SHP77 treated with DMSO at 0.1 percent for 48 hours (cell line): ENCODE results near the gene RUFY4.
"Not testable (repeated sequence)": the region's sequence is repeated elsewhere in the genome, so short reads cannot be mapped to it uniquely, and the experiment has no call there.

Experiments
- DNase-seq: peaks from one replicate; lab custom pipeline; 2025; lab: John Stamatoyannopoulos, UW

The RUFY4 gene

DNA sequence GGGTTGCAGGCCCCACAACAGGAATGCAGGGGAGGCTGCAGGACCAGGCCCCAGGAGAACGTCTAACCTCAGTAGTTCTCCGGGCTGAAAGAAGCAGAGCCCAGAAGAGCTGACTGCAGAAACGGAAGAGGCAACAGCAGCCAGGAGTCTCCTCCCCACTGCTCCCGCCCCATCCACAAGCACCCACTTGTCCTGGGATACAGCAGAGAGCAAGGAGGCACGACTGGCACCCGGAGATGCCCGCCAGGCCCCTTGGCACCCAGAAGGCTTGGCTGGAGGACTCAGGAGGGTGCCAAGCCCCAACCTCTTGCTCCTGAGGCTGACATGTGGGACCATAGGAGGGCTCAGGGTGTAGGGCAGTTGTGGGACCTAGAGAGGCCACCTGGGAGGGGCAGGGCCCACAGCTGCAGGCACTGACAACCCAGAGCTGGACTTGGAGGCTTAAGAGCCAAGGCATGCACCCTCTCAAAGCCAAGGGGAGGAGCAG lies 37.2 kb upstream of the RUFY4 start:
- DNase-seq: no peak

DNA sequence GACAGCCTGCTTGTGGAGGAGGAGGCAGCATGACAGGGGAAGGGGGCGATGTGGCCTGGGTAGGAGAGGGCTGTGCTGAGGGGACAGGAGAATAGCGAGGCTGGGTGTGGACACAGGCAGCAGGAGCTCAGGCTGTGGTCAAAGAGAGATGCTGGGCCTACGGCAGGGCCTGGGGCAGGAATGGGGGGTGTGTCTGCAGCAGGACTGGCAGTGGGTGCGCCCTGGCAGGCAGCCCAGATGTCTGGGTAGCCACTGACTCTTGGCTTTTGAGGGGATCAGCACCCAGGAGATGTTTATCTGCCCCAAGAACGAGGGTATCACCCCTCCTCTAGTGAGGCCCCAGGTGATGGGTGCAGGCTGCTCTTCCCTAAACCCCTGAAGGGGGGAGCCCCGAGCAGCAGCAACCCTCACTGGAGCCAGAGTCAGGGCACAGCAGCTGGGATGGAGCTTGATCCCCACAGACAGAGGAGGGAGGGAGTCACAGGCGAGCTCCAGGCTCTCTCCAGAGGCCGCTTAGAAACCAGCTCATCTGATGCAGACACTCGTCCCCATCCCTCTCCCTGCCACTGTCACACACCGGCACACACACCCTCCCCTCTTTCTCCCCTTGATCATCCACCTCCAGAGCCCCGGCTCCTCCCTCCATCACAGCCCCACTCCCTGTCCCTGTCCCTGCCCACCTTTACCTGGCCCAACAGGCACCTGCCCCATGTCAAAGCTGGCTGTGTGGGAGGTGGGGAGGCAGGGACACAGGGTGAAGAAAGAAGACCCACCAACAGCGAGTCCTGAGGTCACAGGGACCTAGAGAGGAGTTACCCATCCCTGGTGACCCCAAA lies 36.5 kb upstream of the RUFY4 start:
- no peak for DNase-seq

DNA sequence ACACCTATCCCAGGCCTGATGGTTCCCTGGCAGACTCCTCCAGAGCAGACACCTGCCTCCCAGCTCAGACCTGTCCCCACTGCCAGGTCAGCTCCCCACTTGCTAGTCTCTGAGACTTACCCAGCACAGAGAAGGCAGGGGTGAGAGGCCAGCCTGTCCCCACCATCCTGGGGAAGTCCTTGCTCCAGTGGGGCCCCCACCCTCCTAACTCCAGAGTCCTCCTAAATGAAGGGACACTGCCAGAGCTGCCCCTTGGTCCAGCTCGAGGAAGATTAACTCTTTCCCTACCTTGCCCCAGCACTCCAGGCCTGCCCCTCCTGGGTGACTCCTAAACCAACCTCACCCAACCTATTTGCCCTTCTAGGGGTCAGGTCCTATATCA lies 35.9 kb upstream of the RUFY4 start:
- no peak for DNase-seq

DNA sequence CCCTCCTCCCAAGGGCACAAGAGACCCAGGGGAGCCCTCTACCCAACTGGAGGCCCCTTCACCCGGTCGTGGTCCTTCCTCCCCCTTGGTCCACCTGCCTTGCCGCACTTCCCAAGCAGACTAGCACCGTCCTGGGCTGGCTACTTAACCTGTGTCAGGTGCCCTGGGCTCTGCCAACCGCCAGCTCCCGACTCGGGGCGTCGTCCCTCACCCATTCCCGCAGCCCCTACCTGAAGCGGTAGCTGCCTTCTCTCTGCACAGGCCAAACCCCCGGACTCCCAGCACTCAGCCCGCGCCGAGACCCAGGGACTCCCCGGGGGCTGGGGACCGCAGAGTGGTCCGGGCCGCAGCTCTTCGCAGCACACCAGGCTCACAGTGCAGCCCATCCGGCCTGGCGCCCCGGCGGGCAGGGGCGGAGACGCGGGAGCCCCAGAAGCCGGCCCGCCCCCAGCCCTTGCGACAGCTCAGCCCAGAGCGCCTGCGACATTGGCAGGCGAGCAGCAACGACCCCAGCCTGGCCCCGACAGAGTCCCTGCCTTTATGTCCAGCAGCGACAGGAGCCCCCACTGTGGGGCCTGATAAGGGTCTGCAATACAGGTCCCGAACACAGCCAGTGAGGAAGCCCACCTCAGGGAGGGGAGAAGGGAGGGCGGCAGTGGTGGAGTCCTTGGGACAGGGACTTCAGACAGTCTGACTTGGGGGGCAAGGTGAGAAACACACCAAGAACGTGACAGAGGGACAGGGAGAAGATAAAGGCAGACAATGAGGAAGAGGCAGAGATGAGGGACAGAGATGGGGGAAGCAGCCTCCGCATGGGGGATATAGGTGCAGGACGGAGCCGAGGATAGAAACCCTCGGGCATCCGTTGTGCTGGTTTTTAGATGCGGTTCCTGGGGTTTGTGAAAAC lies 35.2 kb upstream of the RUFY4 start:
- no peak for DNase-seq

DNA sequence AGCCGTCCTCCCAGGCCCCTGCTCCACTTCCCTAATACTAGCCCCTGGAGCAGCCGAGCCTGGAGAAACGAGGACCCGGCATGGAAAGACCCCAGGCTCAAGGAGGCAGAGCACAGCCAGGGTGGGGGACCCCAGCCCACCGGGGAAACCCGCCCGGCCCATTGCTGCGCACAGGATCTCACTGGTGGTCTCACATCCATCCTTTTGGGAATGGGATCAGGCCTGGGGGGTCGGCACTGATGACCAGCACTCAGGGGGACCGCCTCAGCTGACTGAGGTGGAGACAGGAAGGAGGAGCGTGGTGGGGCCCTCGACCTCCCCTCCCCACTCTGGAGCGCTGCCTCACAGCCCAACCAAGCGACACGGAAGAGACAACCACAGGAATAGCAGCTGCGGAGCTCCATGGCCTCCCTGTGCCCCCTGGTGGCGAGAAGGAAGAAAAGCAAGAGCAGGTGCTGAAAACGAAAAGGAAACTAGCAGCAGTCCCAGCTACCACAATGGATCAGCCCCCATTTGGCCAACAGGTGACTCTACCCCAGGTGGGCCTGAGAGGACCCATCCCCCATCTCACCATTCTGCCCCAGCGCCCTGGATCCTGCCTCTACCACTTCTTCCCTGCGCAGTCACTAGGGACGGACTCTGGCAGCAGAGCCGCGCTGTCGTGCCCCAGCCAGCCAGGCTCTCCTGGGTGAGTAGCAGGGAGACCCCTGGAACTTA lies 34.4 kb upstream of the RUFY4 start:
- peak; percentile 54 for DNase-seq

DNA sequence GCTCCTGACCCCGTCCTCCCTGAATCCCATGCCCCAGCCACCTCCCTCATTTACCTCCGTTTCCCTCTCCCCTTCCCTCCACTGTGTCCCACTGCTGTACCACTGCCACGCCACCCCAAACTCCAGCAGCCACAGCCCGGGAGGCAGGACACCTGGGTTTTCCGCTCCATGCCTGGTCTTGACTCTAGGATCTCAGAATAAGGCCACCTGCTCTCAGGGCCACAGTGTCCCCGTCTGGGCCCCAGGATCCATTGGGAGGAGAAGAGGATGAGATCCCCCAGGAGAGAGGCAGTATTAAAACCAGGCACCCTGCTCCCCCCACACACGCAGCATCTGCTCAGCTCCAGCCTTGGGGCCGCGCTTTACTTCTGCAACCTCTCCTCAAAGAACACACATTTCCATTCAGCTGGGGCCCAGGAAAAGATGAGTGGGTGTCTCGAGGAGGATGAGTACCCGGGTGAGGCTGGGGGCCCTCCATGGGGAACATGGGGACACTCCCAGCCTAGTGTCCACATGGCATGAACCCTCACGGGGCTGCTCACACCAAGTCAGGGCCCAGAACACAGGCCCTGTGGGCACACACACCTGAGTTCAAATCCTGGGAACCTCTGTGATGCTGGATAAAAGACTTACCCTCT lies 33.5 kb upstream of the RUFY4 start:
- no peak for DNase-seq

DNA sequence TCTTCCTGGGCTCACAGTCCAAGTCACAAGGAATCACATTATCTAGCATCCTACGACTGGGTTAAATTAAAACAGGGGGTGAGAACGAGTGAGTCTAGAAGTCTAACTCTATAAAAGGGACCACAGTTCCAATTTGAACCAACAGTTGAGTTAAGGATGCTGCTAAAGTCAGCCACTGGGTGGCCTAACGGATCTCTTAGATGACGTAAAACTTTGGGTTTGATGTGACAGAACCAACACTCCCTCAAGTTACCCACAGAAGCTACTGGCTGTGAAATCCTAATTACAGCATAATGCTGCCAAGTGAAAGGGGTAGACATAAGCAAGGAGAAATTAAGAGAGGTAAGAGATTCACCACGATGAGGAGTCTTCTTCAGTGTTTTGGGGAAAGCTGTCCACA lies 32.7 kb upstream of the RUFY4 start:
- no peak for DNase-seq

DNA sequence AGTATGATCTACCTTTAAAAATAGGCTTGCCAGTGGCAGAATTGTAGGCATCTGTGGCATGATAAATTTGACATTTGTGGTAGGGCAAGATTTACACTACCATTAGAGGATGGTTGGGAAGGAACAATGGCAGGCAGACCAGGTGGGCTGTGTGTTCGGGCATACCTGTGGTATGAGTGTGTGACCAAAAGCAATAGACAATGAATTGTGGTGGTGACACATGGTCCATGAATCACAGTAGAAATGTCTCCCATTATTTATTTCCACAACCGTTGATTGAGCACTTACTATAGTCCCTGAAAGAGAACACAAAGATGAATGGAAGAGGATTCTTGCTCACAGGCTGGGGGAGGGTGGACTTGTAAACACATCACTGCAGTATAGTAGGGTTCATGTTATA lies 29.9 kb upstream of the RUFY4 start:
- no peak for DNase-seq

DNA sequence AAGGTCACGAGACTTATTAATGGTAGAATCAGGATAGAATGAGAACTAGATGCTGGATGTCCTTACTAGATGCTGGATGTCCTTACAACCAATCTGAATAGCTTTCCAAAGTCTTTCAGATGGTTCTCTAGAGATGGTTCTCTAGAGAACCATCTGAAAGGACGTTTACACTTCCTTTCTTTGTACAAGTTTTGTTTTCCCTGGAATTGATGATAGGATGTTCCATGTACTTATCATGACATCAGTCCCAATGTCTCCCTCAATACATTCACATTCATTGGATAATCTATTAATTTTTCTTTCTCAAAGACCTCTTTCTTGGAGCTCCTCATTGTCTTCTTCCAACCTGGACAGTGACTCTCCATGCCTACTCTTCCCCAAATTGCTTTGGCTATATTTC lies 28.2 kb upstream of the RUFY4 start:
- DNase-seq: no peak

DNA sequence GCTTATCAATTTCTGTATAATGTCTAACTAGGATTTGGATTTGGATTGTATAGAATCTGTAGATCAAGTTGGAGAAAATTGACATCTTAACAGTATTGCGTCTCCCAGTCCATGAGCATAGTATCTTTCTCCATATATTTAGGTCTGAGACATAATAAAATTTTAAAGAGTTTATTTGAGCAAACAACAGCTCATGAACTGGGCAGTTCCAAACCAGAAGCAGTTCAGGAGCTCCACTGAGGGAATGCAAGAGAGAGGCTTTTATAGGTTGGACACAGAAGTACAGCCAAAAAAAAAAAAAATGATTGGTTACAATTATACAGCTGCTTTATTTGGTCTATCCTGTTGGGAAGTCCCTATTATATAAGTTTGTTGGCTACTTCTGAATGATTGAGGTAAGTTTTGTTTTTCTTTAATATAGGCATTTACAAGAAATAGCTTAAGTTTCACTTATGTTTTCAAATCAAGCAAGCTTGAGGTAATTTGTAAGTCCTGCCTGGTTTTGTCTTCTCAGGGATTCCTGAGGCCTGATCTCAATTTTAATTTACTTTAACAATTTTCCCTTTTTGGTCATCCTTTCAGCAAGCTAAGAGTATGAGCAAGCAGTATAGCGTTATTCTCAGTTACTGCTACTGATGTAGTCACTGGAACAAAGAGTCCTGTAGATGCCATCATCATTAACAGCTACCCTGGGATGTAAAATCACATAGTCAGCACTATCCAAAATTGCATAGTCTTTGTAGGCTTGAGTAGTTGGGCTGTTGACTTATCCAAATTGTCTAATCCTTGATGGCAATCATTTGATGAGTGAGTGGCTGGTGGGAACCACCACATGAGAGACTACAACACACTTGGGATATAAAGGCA lies 27.5 kb upstream of the RUFY4 start:
- DNase-seq: no peak

DNA sequence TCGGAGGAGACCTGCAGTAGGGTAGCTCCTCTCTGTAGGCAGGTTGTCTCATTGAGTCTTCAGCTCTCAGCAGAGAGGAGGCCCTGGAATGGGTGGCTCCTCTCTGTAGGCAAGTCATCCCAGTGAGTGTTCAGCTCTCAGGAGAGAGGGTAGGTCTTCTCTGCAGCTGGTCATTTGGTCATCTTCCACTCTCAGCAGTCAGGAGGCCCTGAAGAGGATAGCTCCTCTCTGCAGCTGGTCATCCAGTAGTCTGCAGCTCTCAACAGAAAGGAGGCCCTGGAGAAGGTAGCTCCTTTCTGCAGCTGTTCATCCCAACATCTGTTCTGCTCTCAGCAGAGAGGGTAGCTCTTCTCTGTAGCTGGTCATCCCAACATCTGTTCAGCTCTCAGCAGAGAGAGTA lies 26.0 kb upstream of the RUFY4 start:
- DNase-seq: no peak

DNA sequence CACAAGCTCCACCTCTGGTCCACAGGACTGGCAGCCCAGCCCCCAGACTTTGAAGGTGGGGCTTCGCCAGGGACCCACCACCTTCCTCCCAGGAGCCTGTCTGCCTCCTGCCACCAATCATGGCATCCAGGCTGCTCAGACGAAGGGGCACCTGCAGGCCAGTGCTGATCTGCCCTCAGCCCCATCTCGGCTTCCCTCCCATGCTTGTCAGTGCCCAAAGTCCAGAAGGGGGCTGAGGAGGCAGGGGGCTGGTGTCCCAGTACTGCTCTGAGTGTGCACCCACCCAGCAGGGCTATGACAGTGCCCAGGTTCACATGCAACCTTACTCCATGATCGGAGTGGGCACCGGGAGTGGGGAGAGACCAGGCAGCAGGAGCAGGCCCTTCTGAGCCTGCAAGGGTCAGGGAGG lies 25.3 kb upstream of the RUFY4 start:
- no peak for DNase-seq

DNA sequence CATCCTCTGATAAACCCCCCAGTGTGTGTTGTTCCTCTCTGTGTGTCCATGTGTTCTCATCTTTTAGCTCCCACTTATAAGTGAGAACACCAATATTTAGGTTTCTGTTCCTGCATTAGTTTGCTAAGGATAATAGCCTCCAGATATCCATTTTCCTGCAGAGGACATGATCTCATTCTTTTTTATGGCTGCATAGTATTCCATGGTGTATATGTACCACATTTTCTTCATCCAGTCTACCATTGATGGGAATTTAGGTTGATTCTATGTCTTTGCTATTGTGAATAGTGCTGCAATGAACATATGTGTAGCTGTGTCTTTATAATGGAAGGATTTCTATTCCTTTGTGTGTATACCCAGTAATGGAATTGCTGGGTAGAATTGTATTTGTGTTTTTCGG lies 24.5 kb upstream of the RUFY4 start:
- DNase-seq: not testable (repeated sequence)

DNA sequence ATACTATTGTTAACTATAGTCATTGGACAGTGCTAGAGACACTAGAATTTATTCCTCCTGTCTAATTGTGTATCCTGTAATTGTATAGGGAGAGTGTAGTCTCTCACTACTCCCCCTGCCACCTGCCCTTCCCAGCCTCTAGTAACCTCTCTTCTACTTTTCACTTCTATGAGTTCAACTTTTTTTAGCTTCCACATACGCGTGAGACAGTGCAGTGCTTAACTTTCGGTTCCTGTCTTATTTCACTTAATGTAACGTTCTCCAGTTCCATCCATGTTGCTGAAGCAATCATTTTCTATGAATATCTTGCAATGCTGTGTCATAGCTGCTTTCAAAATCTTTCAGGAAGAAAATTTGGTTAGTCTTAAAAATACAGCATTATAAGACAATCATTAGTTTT lies 22.8 kb upstream of the RUFY4 start:
- no peak for DNase-seq

DNA sequence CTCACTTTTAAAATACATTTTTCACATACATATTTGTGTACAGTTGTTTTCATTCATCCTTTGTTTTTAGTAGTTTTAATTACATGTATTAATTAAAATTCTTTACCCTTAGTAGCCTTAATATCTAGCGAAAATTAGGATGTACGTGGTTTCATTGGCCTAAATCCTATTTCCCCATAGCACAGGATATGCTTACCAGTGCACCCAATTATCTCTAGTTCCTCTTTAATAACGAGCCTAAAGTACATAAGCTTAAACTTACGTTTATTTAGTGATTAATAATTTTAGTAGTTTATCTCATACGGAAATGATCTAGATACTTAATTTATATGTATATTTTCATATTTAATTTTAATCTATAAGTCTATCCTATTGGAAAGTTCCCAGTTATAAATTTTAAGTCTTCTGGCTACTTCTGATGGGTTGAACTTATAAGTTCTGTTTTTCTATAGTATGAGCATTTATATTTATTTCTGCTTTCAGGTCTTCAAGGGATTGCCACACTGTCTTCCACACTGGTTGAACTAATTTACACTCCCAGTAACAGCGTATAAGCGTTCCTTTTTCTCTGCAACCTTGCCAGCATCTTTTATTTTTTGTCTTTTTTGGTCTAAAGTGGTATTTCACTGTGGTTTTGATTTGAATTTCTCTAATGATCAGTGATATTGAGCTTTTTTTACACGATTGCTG lies 21.4 kb upstream of the RUFY4 start:
- DNase-seq: no peak

DNA sequence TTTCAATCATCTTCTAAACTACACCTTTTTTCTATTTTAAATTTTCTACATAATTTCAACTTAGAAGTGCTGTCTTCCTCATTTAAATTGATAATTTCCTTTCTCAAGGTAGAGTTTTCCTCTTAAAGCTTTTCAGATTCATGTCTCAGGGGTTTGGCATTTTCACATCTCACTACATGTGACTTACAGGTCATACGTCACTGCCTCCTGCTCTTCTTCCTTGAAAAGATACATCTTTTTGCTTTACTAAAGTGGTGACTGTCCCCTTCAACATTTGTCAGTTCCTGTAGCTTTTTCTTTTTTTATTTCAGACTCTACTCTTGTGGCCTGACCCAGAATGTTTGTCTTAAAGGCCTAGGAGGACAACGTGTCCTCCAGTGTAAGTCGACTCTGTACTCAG lies 17.1 kb upstream of the RUFY4 start:
- no peak for DNase-seq

DNA sequence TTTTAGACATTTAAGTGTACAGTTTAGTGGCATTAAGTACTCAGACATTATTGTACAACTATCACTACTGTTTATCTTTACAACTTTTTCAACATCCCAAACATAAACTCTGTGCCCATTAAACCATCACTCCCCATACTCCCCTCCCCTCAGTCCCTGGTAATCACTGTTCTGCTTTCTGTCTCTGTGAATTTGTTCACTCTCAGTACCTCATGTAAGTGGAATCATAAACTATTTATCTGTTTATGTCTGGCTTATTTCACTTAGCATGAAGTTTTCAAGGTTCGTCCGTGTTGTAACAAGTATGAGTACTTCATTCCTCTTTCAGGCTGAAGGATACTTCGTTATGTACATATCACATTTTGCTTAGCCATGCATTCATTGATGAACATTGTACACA lies 9.8 kb upstream of the RUFY4 start:
- no peak for DNase-seq

DNA sequence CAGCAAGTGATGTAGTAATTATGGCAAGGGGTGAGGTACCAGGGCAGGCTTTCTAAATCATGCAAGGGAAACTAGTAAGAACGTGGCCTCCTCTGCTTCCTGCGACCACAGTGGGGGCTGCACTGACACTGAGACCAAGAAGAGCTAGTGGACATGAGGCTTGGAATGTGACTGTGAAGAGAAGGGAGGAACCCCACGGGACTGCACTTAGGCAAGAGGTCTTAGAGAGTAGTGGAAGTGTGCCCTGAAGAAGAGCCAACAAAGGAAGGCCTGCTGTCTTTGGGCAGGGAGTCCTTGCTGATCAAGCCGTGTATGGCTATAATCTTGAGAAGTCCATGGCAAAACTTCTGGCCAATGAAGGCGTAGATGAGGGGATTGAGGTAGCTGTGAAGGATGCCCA lies 8.9 kb upstream of the RUFY4 start:
- no peak for DNase-seq

DNA sequence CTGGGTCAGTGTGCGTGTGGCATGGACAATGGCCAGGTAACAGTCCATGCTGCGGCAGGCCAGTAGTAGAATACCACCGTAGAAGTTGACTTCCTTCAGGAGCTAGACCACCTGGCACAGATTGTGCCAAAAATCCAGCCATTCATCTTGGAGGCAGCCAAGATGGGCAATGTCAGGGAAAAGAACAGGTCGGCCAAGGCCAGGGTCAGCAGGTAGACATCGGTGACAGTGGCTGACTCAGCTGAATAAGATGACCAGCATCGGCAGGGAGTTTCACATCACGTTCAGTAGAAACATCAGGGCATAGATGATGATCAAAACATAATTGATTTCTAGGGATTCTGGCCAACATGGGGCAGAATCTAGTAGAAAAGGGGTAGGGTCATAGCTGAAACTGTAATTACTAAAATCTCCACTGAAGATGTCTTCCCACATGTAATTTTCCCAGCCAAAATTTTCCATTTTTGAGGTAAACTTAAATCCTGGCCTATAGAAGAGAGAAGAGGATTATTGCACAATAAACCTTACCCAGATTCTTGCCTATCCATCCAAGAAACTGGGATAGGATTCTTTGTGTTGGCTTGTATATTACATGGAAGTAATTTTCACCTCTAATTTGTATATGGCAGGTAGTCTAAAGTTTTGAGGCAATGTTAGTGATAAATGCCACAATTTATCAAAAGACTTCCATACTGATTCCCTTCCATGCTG lies 7.9 kb upstream of the RUFY4 start:
- no peak for DNase-seq

DNA sequence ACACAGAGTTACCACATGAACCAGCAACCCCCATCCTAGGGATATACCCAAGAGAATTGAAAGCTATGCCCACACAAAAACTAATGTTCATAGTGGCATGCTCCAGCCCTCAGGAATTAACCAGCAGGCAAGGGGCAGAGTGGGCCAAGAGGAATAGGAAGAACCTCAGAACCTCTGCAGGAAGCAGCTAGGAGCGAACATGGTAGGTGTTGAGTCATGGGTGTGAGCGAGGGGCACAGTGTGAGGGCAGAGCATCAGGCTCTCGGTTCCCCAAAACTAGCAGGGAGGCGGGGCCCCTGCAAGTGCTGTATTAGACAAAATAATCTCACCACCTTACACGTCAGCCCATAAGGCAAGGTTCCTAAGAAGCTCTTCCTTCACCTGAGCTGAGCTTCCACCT lies 5.6 kb upstream of the RUFY4 start:
- DNase-seq: no peak
